Astrocyte (in vitro differentiated cells and primary cell): ENCODE data around the gene KRT79.

ENCODE experiments used
- CTCF ChIP-seq: IDR thresholded peaks from 2 replicates; pipeline ENCODE4 v1.5.1; 2011; ENCODE audit warnings: low read depth, mild to moderate bottlenecking, inconsistent platforms, low read length, moderate library complexity; ENCODE audit not compliant: insufficient read depth
- EZH2 ChIP-seq: IDR thresholded peaks from 2 replicates; pipeline ENCODE4 v1.6.1; 2012; ENCODE audit warnings: mild to moderate bottlenecking, low read length, inconsistent platforms; ENCODE audit not compliant: insufficient read depth

- TF ChIP-seq CTCF (no peak), EZH2 (no peak)
These were observed 37.1 kb downstream of the KRT79 start for GRCh38 chr12:52796839-52797528.
